Trophoblast cell (in vitro differentiated cells and primary cell): ENCODE data around the gene SMTNL2.

ENCODE experiments used
- DNase-seq, 2 donors: peaks; one replicate each; pipeline ENCODE4 v3.0.0-alpha.2; 2016
- H2AFZ ChIP-seq: 2 replicates; pipeline ENCODE4 v1.6.1; 2013; ENCODE audit warnings: low read length, moderate library complexity, mild to moderate bottlenecking; ENCODE audit not compliant: insufficient read depth, poor library complexity
- H2AK5ac ChIP-seq: 2 replicates; pipeline ENCODE4 v1.6.1; 2013; ENCODE audit warnings: mild to moderate bottlenecking, low read length
- H2BK120ac ChIP-seq: 2 replicates; pipeline ENCODE4 v1.6.1; 2013; ENCODE audit warnings: low read length, mild to moderate bottlenecking, moderate library complexity; ENCODE audit not compliant: insufficient read depth, poor library complexity
- H2BK12ac ChIP-seq: 2 replicates; pipeline ENCODE4 v1.6.1; 2013; ENCODE audit warnings: mild to moderate bottlenecking, low read length, moderate library complexity
- H2BK5ac ChIP-seq: 2 replicates; pipeline ENCODE4 v1.6.1; 2013; ENCODE audit warnings: low read length, low read depth, moderate library complexity, mild to moderate bottlenecking; ENCODE audit not compliant: poor library complexity
- H3K14ac ChIP-seq: 2 replicates; pipeline ENCODE4 v1.6.1; 2013; ENCODE audit warnings: mild to moderate bottlenecking, low read length
- H3K18ac ChIP-seq: 2 replicates; pipeline ENCODE4 v1.6.1; 2013; ENCODE audit warnings: mild to moderate bottlenecking, low read length
- H3K23ac ChIP-seq: 2 replicates; pipeline ENCODE4 v1.6.1; 2013; ENCODE audit warnings: low read length
- H3K27ac ChIP-seq: 2 replicates; pipeline ENCODE4 v1.5.1; 2013; ENCODE audit warnings: low read depth, mild to moderate bottlenecking, inconsistent platforms, low read length, moderate library complexity
- H3K27me3 ChIP-seq: 2 replicates; pipeline ENCODE4 v1.6.1; 2013; ENCODE audit warnings: inconsistent platforms, mild to moderate bottlenecking, low read length, moderate library complexity; ENCODE audit not compliant: insufficient read depth
- H3K36me3 ChIP-seq, 2 experiments: 1 replicate in 1 of 2; 2 replicates in 1 of 2; pipeline ENCODE4 v1.6.1; 2013; ENCODE audit warnings: low read length in 2 of 2, mild to moderate bottlenecking in 2 of 2, moderate library complexity in 1 of 2; ENCODE audit not compliant: insufficient read depth in 2 of 2, control insufficient read depth in 1 of 2
- H3K4ac ChIP-seq: 2 replicates; pipeline ENCODE4 v1.6.1; 2013; ENCODE audit warnings: low read depth, mild to moderate bottlenecking, low read length, moderate library complexity
- H3K4me1 ChIP-seq, 2 experiments: 1 replicate in 1 of 2; 2 replicates in 1 of 2; pipeline ENCODE4 v1.6.1; 2013; ENCODE audit warnings: low read length in 2 of 2, mild to moderate bottlenecking in 2 of 2, moderate library complexity in 1 of 2; ENCODE audit not compliant: insufficient read depth in 2 of 2, control insufficient read depth in 1 of 2
- H3K4me2 ChIP-seq: 2 replicates; pipeline ENCODE4 v1.6.1; 2013; ENCODE audit warnings: inconsistent platforms, mild to moderate bottlenecking, low read length, moderate library complexity
- H3K4me3 ChIP-seq: 2 replicates; pipeline ENCODE4 v1.5.1; 2013; ENCODE audit warnings: mild to moderate bottlenecking, low read depth, low read length, inconsistent platforms
- H3K79me1 ChIP-seq: one replicate; pipeline ENCODE4 v1.6.1; 2013; ENCODE audit warnings: low read length
- H3K79me2 ChIP-seq: 2 replicates; pipeline ENCODE4 v1.6.1; 2013; ENCODE audit warnings: low read length, mild to moderate bottlenecking; ENCODE audit not compliant: control insufficient read depth, insufficient read depth, poor library complexity
- H3K9ac ChIP-seq: 2 replicates; pipeline ENCODE4 v1.6.1; 2013; ENCODE audit warnings: mild to moderate bottlenecking, low read length
- H3K9me3 ChIP-seq: 2 replicates; pipeline ENCODE4 v1.6.1; 2013; ENCODE audit warnings: low read depth, mild to moderate bottlenecking, control low read depth, inconsistent platforms, low read length; ENCODE audit not compliant: insufficient read depth
- H4K12ac ChIP-seq: 2 replicates; pipeline ENCODE4 v1.6.1; 2013; ENCODE audit warnings: low read depth, mild to moderate bottlenecking, low read length, moderate library complexity
- H4K8ac ChIP-seq: 2 replicates; pipeline ENCODE4 v1.6.1; 2013; ENCODE audit warnings: low read depth, mild to moderate bottlenecking, low read length, moderate library complexity
- H4K91ac ChIP-seq: one replicate; pipeline ENCODE4 v1.6.1; 2013; ENCODE audit warnings: low read depth, mild to moderate bottlenecking, low read length, moderate library complexity
- WGBS: extraction: QIAGEN DNeasy Blood & Tissue Kit; methylation state at CpG from one replicate; pipeline ENCODE4 v1.1.7; 2013; ENCODE audit warnings: missing lambda C conversion rate; ENCODE audit not compliant: insufficient read length, insufficient coverage; ENCODE audit errors: extremely low coverage; 5-methylcytosine and 5-hydroxymethylcytosine counted together

The SMTNL2 gene

DNA sequence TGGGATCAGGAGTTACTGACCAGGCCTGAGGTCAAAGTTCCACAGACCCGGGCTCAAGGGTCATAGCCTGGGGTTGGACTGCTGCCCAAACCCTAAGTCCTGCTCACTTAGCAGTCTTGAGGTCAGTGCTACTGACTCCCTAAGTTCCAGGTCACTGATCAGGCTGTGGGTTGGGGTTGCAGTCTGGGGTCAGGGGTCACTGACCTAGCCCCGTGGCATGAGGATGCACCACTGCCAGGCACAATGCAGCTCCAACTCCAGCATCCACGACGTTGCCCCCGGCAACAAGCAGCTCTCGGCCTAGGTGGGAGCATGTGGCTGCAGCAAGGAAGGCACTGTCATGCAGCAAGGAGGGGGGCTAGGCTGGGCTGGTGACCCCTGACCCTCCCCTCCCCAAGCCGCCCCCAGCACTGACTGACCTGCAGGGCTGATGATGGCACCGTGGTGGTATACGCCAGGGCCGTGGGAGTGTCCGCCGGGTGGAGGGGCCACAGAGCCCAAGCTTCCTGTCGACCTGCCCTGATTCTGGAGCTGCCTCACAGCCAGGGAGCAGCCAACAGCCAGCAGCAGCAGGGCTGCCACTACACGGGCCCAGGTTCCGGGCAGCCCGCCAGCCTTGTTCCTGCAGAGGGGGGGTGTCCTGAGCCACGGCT is 25.1 kb upstream of the SMTNL2 start:
- Histone ChIP-seq H3K4ac (no peak overlapping the region), H3K14ac (no peak overlapping the region), H2BK120ac (no peak overlapping the region), H2AK5ac (no peak overlapping the region), H3K27ac (no peak overlapping the region), H3K27me3 (no peaks in the 10 kb centered on the region), H4K91ac (no peak overlapping the region), H3K4me2 (no peak overlapping the region), H3K79me1 (peaks cover 8% of the 10 kb centered on the region), H2BK5ac (no peak overlapping the region), H3K79me2 (peaks cover 8% of the 10 kb centered on the region), H3K4me3 (no peak overlapping the region), H3K9me3 (no peaks in the 10 kb centered on the region), H3K4me1 (peaks cover 20 to 25% of the 10 kb centered on the region in 2 experiments), H2BK12ac (no peak overlapping the region), H4K8ac (no peak overlapping the region), H2AFZ (no peak overlapping the region), H3K9ac (no peak overlapping the region), H3K36me3 (no peaks in the 10 kb centered on the region), H3K18ac (no peak overlapping the region), H3K23ac (no peak overlapping the region), H4K12ac (no peak overlapping the region)
- DNase-seq, result no peak
- no CpG with 5 or more reads among the region's 17 CpGs for WGBS

DNA sequence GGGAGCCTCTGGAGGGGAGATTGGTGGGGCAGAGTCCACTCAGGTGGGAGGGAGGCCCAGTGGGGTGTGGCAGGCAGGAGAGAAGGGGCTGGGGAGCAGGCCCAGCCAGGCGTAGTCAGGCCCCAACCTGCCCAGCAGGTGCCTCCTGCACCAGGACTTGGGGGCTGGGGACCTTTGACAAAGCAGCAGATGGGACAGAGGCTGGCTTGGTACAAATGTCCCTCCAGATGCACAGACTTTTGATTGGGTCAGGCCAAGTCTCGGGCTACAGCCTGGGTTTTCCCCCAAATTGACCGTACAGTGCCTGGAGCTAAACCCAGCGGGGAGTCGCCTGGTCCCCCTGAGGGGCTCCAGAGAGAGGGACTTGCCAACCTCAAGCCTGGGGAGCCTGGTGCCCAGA is 24.4 kb upstream of the SMTNL2 start:
- Histone ChIP-seq H3K4me3 (no peak overlapping the region), H3K4ac (no peak overlapping the region), H3K79me1 (peaks cover 5% of the 10 kb centered on the region), H3K36me3 (no peaks in the 10 kb centered on the region), H3K27ac (no peak overlapping the region), H4K8ac (no peak overlapping the region), H4K12ac (no peak overlapping the region), H3K4me2 (no peak overlapping the region), H2AK5ac (no peak overlapping the region), H2BK120ac (no peak overlapping the region), H3K9ac (no peak overlapping the region), H3K23ac (no peak overlapping the region), H3K27me3 (no peaks in the 10 kb centered on the region), H2BK12ac (no peak overlapping the region), H3K4me1 (peaks cover 13 to 18% of the 10 kb centered on the region in 2 experiments), H3K14ac (no peak overlapping the region), H2AFZ (no peak overlapping the region), H3K79me2 (peaks cover 3% of the 10 kb centered on the region), H2BK5ac (no peak overlapping the region), H4K91ac (no peak overlapping the region), H3K9me3 (no peaks in the 10 kb centered on the region), H3K18ac (no peak overlapping the region)
- DNase-seq, result no peak
- WGBS, result no CpG with 5 or more reads among the region's 5 CpGs

DNA sequence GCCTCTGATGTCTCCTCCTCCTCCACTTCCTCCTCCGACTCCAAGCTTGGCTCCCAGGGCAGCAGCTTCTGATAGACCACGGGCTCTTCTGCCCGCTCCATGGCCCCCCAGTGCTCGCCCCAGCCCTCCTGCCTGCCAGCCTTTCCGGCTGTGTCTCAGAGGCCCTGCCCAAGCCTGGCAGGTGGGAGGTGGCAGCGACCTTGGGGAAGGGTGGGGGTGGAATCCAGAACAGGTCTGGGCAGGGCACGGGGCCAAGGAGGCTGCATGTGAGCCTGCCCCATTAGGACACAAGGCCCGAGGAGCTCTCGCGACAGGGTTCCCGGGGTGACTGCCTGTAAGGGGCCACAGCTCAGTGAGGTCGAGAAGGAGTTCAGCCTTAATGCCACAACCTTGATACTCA is 23.9 kb upstream of the SMTNL2 start, which contains the start of gene GGT6:
TSS of gene GGT6 (minus strand) at position 157 of the 400 bp plus-strand sequence. CDS start at position 101, 56 bp downstream.
- Histone ChIP-seq H3K4ac (no peak within 1 kb of the TSS), H3K14ac (no peak within 1 kb of the TSS), H4K8ac (no peak within 1 kb of the TSS), H3K4me1 (peaks cover 12 to 18% of the 10 kb centered on the region in 2 experiments), H3K4me2 (no peak within 1 kb of the TSS), H3K27me3 (no peaks in the 10 kb centered on the region), H3K23ac (no peak within 1 kb of the TSS), H4K12ac (no peak within 1 kb of the TSS), H3K36me3 (no peaks in the 10 kb centered on the region), H2AK5ac (no peak within 1 kb of the TSS), H3K79me1 (peaks cover 2% of the 10 kb centered on the region), H3K4me3 (no peak within 1 kb of the TSS), H2BK5ac (no peak within 1 kb of the TSS), H3K27ac (no peak within 1 kb of the TSS), H2BK120ac (no peak within 1 kb of the TSS), H2BK12ac (no peak within 1 kb of the TSS), H4K91ac (no peak within 1 kb of the TSS), H3K18ac (no peak within 1 kb of the TSS), H3K79me2 (peaks cover 1% of the 10 kb centered on the region), H2AFZ (no peak within 1 kb of the TSS), H3K9me3 (no peaks in the 10 kb centered on the region), H3K9ac (no peak within 1 kb of the TSS)
- no peak for DNase-seq
- no CpG with 5 or more reads among the region's 12 CpGs for WGBS

DNA sequence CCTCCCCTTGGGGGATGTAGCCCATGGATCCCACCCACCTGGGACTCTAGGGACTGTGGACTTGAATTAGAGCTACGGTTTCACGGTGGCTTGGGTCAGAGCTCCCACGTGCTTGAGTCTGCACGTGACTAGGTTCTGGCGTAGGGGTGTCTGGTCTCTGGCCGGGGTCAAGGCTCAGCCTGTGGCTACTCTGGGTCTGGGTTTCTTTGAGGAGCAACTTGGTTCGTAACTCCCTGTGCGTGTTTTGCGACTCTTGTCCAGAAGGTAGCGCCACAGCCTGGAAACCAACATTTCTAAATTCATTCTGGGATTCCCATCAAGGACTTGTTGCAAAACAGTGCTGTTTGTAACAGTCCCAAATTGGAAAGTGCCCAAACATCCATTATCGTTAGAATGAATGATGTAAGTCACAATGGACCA is 23.5 kb upstream of the SMTNL2 start:
- Histone ChIP-seq H3K79me1 (no peaks in the 10 kb centered on the region), H3K36me3 (no peaks in the 10 kb centered on the region), H2AK5ac (no peak overlapping the region), H3K27me3 (no peaks in the 10 kb centered on the region), H2BK12ac (no peak overlapping the region), H2BK5ac (no peak overlapping the region), H3K4me1 (peaks cover 11 to 16% of the 10 kb centered on the region in 2 experiments), H3K4me3 (no peak overlapping the region), H3K14ac (no peak overlapping the region), H3K79me2 (no peaks in the 10 kb centered on the region), H3K9ac (no peak overlapping the region), H3K4me2 (no peak overlapping the region), H2BK120ac (no peak overlapping the region), H2AFZ (no peak overlapping the region), H3K4ac (no peak overlapping the region), H3K23ac (no peak overlapping the region), H4K12ac (no peak overlapping the region), H3K27ac (no peak overlapping the region), H4K8ac (no peak overlapping the region), H3K9me3 (no peaks in the 10 kb centered on the region), H4K91ac (no peak overlapping the region), H3K18ac (no peak overlapping the region)
- no CpG with 5 or more reads among the region's 11 CpGs for WGBS
- peak in 1 of 2 donors; percentile 9 for DNase-seq
